Smooth muscle cell (in vitro differentiated cells): ENCODE results near the gene SH2D6. TPM values are rescaled to one million over a fixed set of nuclear protein-coding genes. Genes with fewer than 3 reads are reported as not detected.

Experiments
- DNase-seq: peaks from one replicate; lab custom pipeline; 2025; ENCODE audit not compliant: unreplicated experiment; lab: John Stamatoyannopoulos, UW
- H2AFZ ChIP-seq: fragments of 200-600 bp; sonication (generic); 2 replicates; pipeline ENCODE4 v1.6.0; 2016; ENCODE audit warnings: antibody characterized with exemption, low read depth, mild to moderate bottlenecking
- H3F3A ChIP-seq: fragments of 200-600 bp; sonication (generic); 2 replicates; pipeline ENCODE4 v1.6.0; 2017; ENCODE audit warnings: antibody characterized with exemption, low read depth
- H3K27ac ChIP-seq: fragments of 200-600 bp; sonication (generic); 2 replicates; pipeline ENCODE4 v1.5.1; 2016; ENCODE audit warnings: low read depth, mild to moderate bottlenecking
- H3K27me3 ChIP-seq: fragments of 200-600 bp; sonication (generic); 2 replicates; pipeline ENCODE4 v1.6.1; 2016; ENCODE audit warnings: low read depth, mild to moderate bottlenecking
- H3K36me3 ChIP-seq: fragments of 200-600 bp; sonication (generic); 2 replicates; pipeline ENCODE4 v1.5.1; 2016; ENCODE audit warnings: low read depth
- H3K4me1 ChIP-seq: fragments of 200-600 bp; sonication (generic); 2 replicates; pipeline ENCODE4 v1.5.1; 2016; ENCODE audit warnings: low read depth
- H3K4me2 ChIP-seq: fragments of 200-600 bp; sonication (generic); 2 replicates; pipeline ENCODE4 v1.6.0; 2016; ENCODE audit warnings: mild to moderate bottlenecking
- H3K4me3 ChIP-seq: fragments of 200-600 bp; sonication (generic); 2 replicates; pipeline ENCODE4 v1.5.1; 2016; ENCODE audit warnings: mild to moderate bottlenecking
- H3K79me2 ChIP-seq: fragments of 200-600 bp; sonication (generic); 2 replicates; pipeline ENCODE4 v1.6.0; 2016; ENCODE audit warnings: low read depth, mild to moderate bottlenecking
- H3K9ac ChIP-seq: fragments of 200-600 bp; sonication (generic); 2 replicates; pipeline ENCODE4 v1.6.0; 2016; ENCODE audit warnings: low read depth
- H3K9me3 ChIP-seq: fragments of 200-600 bp; sonication (generic); replicated peaks from 2 replicates; pipeline ENCODE4 v1.5.1; 2016; ENCODE audit warnings: low read depth
- H4K20me1 ChIP-seq: fragments of 200-600 bp; sonication (generic); 2 replicates; pipeline ENCODE4 v1.6.0; 2016; ENCODE audit warnings: low read depth
- CTCF ChIP-seq: fragments of 200-600 bp; sonication (generic); IDR thresholded peaks from 2 replicates; pipeline ENCODE4 v1.5.1; 2017; ENCODE audit warnings: borderline replicate concordance, mild to moderate bottlenecking, antibody characterized with exemption; ENCODE audit not compliant: insufficient read depth, poor library complexity, severe bottlenecking
- WGBS: methylation state at CpG from one replicate; pipeline ENCODE4 v1.1.7; 2016; ENCODE audit warnings: low lambda C conversion rate; 5-methylcytosine and 5-hydroxymethylcytosine counted together
- polyA plus RNA-seq: library from polyadenylated mRNA; unstranded; fragments of >200 nt; fragmentation: Nextera tagmentation; extraction: Ambion mirVana; gene quantifications from 2 replicates; pipeline ENCODE4 v1.2.1, GENCODE V29; 2016
- total RNA-seq: library from RNA; depleted of rRNA; stranded (reverse); fragments of >200 nt; gene quantifications from 2 replicates; pipeline ENCODE4 v1.2.3, GENCODE V29; 2014

Gene SH2D6
- total and polyA plus RNA-seq, 2 experiments from 2014 or later: not detected

GRCh38 chr2:85435220-85435958 is 16.9 kb downstream of the SH2D6 start:
- H3F3A ChIP-seq: peaks cover 6% of the 10 kb centered on the region
- no peak for TF ChIP-seq CTCF
- H3K4me2 ChIP-seq: no peak overlapping the region
- WGBS: 95% methylated on average over 20 of the region's 21 CpGs
- no peaks in the 10 kb centered on the region for H3K79me2 ChIP-seq
- no peak overlapping the region for H3K9ac ChIP-seq
- no peak for DNase-seq
- H3K27ac ChIP-seq: no peak overlapping the region
- H2AFZ ChIP-seq: no peak overlapping the region
- H4K20me1 ChIP-seq: no peaks in the 10 kb centered on the region
- H3K4me3 ChIP-seq: no peak overlapping the region
- H3K27me3 ChIP-seq: no peaks in the 10 kb centered on the region
- peaks cover 33% of the 10 kb centered on the region for H3K4me1 ChIP-seq
- H3K9me3 ChIP-seq: no peaks in the 10 kb centered on the region
- no peaks in the 10 kb centered on the region for H3K36me3 ChIP-seq

GRCh38 chr2:85435981-85436835 is 17.7 kb downstream of the SH2D6 start:
- Histone ChIP-seq H3K4me1 (peaks cover 25% of the 10 kb centered on the region), H3F3A (peaks cover 6% of the 10 kb centered on the region), H3K4me3 (no peak overlapping the region), H3K4me2 (no peak overlapping the region), H3K79me2 (no peaks in the 10 kb centered on the region), H3K9me3 (no peaks in the 10 kb centered on the region), H3K27me3 (no peaks in the 10 kb centered on the region), H2AFZ (no peak overlapping the region), H4K20me1 (no peaks in the 10 kb centered on the region), H3K36me3 (no peaks in the 10 kb centered on the region), H3K9ac (no peak overlapping the region), H3K27ac (no peak overlapping the region)
- TF ChIP-seq CTCF: no peak
- WGBS: 94% methylated on average over 16 of the region's 16 CpGs
- DNase-seq: no peak

- Histone ChIP-seq H3K27ac (peak overlapping the region; percentile 97), H2AFZ (peak overlapping the region; percentile 61), H3K27me3 (no peaks in the 10 kb centered on the region), H3F3A (peaks cover 6% of the 10 kb centered on the region), H3K9me3 (no peaks in the 10 kb centered on the region), H3K4me3 (peak overlapping the region; percentile 52), H3K4me2 (peak overlapping the region; percentile 90), H3K36me3 (no peaks in the 10 kb centered on the region), H3K79me2 (no peaks in the 10 kb centered on the region), H3K9ac (peak overlapping the region; percentile 92), H4K20me1 (no peaks in the 10 kb centered on the region), H3K4me1 (peaks cover 17% of the 10 kb centered on the region)
- no peak for TF ChIP-seq CTCF
- no peak for DNase-seq
- 71% methylated on average over 10 of the region's 10 CpGs for WGBS
These were observed 18.4 kb downstream of the SH2D6 start for GRCh38 chr2:85436836-85437487.
